ENCODE results near the gene SNRNP70.

Gene SNRNP70

DNA sequence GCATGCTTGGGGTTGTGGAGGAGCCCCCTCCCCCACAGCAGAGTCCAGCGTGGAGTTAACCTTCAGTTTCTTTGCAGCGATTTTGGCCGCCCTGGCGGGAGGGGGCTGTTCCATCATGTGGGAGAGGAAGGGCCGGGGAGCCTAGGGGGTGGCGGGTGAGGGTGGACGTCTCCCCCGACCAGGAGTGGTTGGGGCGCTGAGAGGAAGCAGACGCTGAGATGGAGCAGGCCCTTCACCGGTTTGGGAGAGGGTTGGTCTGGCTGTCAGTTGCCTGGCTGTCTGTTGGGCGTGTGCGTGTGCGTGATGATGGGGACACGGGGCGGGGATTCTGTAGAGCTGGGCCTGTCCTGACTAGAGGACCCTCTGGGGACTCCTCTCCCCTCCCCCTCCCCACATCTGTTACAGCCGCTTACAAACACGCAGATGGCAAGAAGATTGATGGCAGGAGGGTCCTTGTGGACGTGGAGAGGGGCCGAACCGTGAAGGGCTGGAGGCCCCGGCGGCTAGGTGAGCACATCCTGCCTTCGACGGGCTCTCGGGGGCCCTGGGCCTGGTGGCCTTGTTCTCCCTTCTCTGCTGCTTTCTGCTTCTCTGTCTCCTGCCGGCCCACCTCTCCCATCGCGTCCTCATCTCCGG is 19.1 kb downstream of the SNRNP70 start (continued):
- TF ChIP-seq PATZ1 (CRISPR knock-in tag; IDR thresholded peaks at IDR 0.05; ENCODE audit: borderline replicate concordance): no peak

DNA sequence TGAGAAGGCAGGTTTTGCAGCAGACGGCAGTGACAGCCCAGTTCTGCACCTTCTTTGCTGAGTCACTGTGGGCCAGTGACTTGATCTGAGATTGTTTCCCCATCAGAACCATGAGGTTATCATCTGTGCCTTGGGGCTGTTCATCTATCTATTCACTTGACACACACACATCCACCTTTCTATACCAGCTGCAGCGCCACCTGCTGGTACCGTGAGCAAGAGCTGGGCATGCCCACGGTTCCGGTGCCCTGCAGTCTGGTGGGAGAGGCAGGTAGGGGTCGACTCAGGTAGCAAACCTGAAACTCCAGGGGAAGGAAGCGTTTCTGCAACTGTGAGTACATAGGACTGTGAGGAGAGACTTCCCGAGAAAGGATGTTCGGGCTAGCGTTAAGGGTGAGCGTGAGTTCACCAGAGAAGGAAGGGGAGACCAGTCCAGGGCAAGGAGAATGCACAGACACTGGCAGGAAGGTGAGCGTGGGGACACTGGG is 21.4 kb downstream of the SNRNP70 start:
- peak; percentile 68 for ATAC-seq

GRCh38 chr19:49107625-49108459 is 22.6 kb downstream of the SNRNP70 start:
- no peak for ATAC-seq
- TF ChIP-seq, protein P1, sequence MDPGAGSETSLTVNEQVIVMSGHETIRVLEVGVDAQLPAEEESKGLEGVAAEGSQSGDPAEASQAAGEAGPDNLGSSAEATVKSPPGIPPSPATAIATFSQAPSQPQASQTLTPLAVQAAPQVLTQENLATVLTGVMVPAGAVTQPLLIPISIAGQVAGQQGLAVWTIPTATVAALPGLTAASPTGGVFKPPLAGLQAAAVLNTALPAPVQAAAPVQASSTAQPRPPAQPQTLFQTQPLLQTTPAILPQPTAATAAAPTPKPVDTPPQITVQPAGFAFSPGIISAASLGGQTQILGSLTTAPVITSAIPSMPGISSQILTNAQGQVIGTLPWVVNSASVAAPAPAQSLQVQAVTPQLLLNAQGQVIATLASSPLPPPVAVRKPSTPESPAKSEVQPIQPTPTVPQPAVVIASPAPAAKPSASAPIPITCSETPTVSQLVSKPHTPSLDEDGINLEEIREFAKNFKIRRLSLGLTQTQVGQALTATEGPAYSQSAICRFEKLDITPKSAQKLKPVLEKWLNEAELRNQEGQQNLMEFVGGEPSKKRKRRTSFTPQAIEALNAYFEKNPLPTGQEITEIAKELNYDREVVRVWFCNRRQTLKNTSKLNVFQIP (CRISPR knock-in tag; IDR thresholded peaks at IDR 0.05; ENCODE audit: borderline replicate concordance, low read depth): no peak
- TF ChIP-seq ZNF565 (CRISPR knock-in tag; conservative IDR thresholded peaks at IDR 0.05; ENCODE audit: low read depth) (no peak), ISL1 (CRISPR knock-in tag; IDR thresholded peaks at IDR 0.05) (no peak), RARB (CRISPR knock-in tag; IDR thresholded peaks at IDR 0.05) (no peak), CREB5 (CRISPR knock-in tag; IDR thresholded peaks at IDR 0.05; ENCODE audit: low read depth) (no peak), OSR1 (CRISPR knock-in tag; IDR thresholded peaks at IDR 0.05) (no peak), ZFP30 (CRISPR knock-in tag; IDR thresholded peaks at IDR 0.05) (no peak), ARNTL (CRISPR knock-in tag; IDR thresholded peaks at IDR 0.05; ENCODE audit: borderline replicate concordance, low read depth) (no peak), BACH2 (CRISPR knock-in tag; IDR thresholded peaks at IDR 0.05; ENCODE audit: borderline replicate concordance) (no peak)
- TF ChIP-seq, protein P2, sequence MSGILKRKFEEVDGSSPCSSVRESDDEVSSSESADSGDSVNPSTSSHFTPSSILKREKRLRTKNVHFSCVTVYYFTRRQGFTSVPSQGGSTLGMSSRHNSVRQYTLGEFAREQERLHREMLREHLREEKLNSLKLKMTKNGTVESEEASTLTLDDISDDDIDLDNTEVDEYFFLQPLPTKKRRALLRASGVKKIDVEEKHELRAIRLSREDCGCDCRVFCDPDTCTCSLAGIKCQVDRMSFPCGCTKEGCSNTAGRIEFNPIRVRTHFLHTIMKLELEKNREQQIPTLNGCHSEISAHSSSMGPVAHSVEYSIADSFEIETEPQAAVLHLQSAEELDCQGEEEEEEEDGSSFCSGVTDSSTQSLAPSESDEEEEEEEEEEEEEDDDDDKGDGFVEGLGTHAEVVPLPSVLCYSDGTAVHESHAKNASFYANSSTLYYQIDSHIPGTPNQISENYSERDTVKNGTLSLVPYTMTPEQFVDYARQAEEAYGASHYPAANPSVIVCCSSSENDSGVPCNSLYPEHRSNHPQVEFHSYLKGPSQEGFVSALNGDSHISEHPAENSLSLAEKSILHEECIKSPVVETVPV (CRISPR knock-in tag; IDR thresholded peaks at IDR 0.05): no peak
- TF ChIP-seq, protein P3, sequence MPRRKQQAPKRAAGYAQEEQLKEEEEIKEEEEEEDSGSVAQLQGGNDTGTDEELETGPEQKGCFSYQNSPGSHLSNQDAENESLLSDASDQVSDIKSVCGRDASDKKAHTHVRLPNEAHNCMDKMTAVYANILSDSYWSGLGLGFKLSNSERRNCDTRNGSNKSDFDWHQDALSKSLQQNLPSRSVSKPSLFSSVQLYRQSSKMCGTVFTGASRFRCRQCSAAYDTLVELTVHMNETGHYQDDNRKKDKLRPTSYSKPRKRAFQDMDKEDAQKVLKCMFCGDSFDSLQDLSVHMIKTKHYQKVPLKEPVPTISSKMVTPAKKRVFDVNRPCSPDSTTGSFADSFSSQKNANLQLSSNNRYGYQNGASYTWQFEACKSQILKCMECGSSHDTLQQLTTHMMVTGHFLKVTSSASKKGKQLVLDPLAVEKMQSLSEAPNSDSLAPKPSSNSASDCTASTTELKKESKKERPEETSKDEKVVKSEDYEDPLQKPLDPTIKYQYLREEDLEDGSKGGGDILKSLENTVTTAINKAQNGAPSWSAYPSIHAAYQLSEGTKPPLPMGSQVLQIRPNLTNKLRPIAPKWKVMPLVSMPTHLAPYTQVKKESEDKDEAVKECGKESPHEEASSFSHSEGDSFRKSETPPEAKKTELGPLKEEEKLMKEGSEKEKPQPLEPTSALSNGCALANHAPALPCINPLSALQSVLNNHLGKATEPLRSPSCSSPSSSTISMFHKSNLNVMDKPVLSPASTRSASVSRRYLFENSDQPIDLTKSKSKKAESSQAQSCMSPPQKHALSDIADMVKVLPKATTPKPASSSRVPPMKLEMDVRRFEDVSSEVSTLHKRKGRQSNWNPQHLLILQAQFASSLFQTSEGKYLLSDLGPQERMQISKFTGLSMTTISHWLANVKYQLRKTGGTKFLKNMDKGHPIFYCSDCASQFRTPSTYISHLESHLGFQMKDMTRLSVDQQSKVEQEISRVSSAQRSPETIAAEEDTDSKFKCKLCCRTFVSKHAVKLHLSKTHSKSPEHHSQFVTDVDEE (CRISPR knock-in tag; IDR thresholded peaks at IDR 0.05): no peak

More for the DNA sequence above, 21.4 kb downstream of the SNRNP70 start:
- no peak for TF ChIP-seq CREB5 (CRISPR knock-in tag; IDR thresholded peaks at IDR 0.05; ENCODE audit: low read depth)
- no peak for TF ChIP-seq ZNF8 (CRISPR knock-in tag; IDR thresholded peaks at IDR 0.05)
- no peak for TF ChIP-seq PPARA (CRISPR knock-in tag; IDR thresholded peaks at IDR 0.05; ENCODE audit: borderline replicate concordance)
- no peak for TF ChIP-seq BACH2 (CRISPR knock-in tag; IDR thresholded peaks at IDR 0.05; ENCODE audit: borderline replicate concordance)
- TF ChIP-seq ZC3H10 (CRISPR knock-in tag; IDR thresholded peaks at IDR 0.05): no peak
- TF ChIP-seq, protein P2 (CRISPR knock-in tag; IDR thresholded peaks at IDR 0.05): no peak
- TF ChIP-seq, protein P3 (CRISPR knock-in tag; IDR thresholded peaks at IDR 0.05): no peak
- TF ChIP-seq TCF4 (CRISPR knock-in tag; IDR thresholded peaks at IDR 0.05; ENCODE audit: borderline replicate concordance): no peak

Data from SK-N-SH treated with all-trans-retinoic acid at 6 μM for 48 hours (cell line).